Measurements from ENCODE around the gene WDR37. TPM values are rescaled to one million over a fixed set of nuclear protein-coding genes. Genes with fewer than 3 reads are reported as not detected.
A peak's percentile ranks its signal among the peaks of the same experiment; 100 is the strongest.

The WDR37 gene
- total RNA-seq, 2 donors from 2014 or later: 18.6 to 18.7 TPM

- Histone ChIP-seq H3K36me3 (peaks cover 15% of the 10 kb centered on the region), H3K9me3 (no peaks in the 10 kb centered on the region), H3K4me3 (no peak overlapping the region), H3K27ac (no peak overlapping the region), H3K4me1 (no peaks in the 10 kb centered on the region), H3K27me3 (no peaks in the 10 kb centered on the region), H3K9ac (ENCODE audit: low read depth in 2 of 2, low read length in 2 of 2) (no peak overlapping the region)
- intact Hi-C loops (cut with DNase I): no loop called here
- TF ChIP-seq, protein P1, sequence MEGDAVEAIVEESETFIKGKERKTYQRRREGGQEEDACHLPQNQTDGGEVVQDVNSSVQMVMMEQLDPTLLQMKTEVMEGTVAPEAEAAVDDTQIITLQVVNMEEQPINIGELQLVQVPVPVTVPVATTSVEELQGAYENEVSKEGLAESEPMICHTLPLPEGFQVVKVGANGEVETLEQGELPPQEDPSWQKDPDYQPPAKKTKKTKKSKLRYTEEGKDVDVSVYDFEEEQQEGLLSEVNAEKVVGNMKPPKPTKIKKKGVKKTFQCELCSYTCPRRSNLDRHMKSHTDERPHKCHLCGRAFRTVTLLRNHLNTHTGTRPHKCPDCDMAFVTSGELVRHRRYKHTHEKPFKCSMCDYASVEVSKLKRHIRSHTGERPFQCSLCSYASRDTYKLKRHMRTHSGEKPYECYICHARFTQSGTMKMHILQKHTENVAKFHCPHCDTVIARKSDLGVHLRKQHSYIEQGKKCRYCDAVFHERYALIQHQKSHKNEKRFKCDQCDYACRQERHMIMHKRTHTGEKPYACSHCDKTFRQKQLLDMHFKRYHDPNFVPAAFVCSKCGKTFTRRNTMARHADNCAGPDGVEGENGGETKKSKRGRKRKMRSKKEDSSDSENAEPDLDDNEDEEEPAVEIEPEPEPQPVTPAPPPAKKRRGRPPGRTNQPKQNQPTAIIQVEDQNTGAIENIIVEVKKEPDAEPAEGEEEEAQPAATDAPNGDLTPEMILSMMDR (IDR thresholded peaks at IDR 0.05): no peak
- DNase-seq: no peak
Measured at GRCh38 chr10:1103551-1103950, 47.4 kb downstream of the WDR37 start.

DNA sequence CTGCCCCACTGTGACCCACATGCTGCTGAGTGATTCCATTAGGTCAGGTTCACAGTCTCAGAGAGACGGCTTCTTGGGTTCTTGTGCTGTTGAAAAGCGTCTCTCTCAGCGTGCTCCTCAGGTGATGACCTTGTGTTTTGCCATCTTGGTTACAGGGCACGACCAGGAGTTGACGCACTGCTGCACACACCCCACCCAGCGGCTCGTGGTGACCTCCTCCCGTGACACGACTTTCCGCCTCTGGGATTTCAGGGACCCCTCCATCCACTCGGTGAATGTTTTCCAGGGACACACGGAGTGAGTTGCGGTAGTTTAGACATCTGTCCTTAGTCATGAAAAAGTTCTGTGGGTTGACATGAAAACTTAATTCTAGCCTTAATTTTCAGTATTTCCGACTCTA is 48.8 kb downstream of the WDR37 start:
- no peak for DNase-seq
- H3K27me3 ChIP-seq: no peaks in the 10 kb centered on the region
- H3K27ac ChIP-seq: no peak overlapping the region
- H3K36me3 ChIP-seq: peaks cover 16% of the 10 kb centered on the region
- no peaks in the 10 kb centered on the region for H3K9me3 ChIP-seq
- TF ChIP-seq, protein P1 (IDR thresholded peaks at IDR 0.05): no peak
- H3K9ac ChIP-seq (ENCODE audit: low read depth in 2 of 2, low read length in 2 of 2): no peak overlapping the region
- H3K4me3 ChIP-seq: no peak overlapping the region
- intact Hi-C loops (cut with DNase I): no loop called here
- H3K4me1 ChIP-seq: no peaks in the 10 kb centered on the region

- Histone ChIP-seq H3K9me3 (no peaks in the 10 kb centered on the region), H3K4me3 (no peak overlapping the region), H3K27ac (no peak overlapping the region), H3K9ac (ENCODE audit: low read depth in 2 of 2, low read length in 2 of 2) (no peak overlapping the region), H3K36me3 (peaks cover 16% of the 10 kb centered on the region), H3K27me3 (no peaks in the 10 kb centered on the region), H3K4me1 (no peaks in the 10 kb centered on the region)
- no peak for DNase-seq
- TF ChIP-seq, protein P1 (IDR thresholded peaks at IDR 0.05): no peak
- intact Hi-C loops (cut with DNase I): no loop called here
Measured at GRCh38 chr10:1107004-1107403, 50.8 kb downstream of the WDR37 start.

- intact Hi-C loops (cut with DNase I): no loop called here
- Histone ChIP-seq H3K36me3 (peaks cover 16% of the 10 kb centered on the region), H3K27me3 (no peaks in the 10 kb centered on the region), H3K9ac (ENCODE audit: low read depth in 2 of 2, low read length in 2 of 2) (no peak overlapping the region), H3K27ac (no peak overlapping the region), H3K9me3 (no peaks in the 10 kb centered on the region), H3K4me1 (no peaks in the 10 kb centered on the region), H3K4me3 (no peak overlapping the region)
- TF ChIP-seq, protein P1 (IDR thresholded peaks at IDR 0.05): no peak
- peak; percentile 74 for DNase-seq
Measured at GRCh38 chr10:1107679-1108078, 51.5 kb downstream of the WDR37 start.

DNA sequence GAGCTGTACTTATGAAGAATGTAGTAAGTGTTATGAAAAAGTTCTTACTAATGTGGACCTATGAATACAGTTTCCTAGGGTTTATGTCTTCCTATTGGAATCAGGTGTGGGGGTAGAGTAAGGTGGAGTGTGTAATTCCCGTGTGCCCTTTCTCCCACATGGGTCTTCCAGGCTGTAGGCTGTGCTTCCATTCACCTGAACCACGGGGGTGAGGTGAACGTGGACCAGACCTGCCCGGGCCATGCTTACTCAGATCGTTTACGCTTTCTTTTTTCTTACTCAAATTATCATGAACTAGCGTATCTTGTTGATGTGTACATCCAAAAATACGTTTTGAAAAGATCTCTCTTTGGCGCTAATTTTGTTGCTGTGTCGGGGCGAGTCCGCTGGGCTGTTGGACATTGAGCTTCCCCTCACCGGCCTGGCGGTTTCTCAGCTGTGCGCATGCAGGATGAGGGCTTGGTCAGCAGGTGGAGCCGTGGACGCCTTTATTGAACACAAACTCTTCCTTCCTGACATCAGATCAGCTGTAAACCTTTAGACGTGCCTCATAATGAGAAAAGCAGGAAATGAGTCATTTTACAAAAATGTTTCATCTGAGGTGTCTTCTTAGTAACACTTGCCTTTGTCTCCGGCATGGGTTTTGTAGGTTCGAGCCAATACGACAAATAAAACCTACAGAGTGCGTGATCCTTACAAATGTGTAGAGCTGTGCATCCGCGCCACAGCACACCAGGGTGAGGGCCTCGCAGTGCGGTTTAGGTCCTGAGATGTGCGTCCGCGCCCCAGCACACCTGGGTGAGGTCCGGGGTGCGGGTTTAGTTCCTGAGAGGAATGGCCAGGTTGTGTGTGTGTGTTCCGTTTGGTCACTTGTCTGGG is 53.8 kb downstream of the WDR37 start:
- Histone ChIP-seq H3K4me1 (peaks cover 7% of the 10 kb centered on the region), H3K9me3 (no peaks in the 10 kb centered on the region), H3K36me3 (peaks cover 9% of the 10 kb centered on the region), H3K4me3 (no peak overlapping the region), H3K27me3 (no peaks in the 10 kb centered on the region), H3K27ac (peak overlapping the region; percentile 49), H3K9ac (ENCODE audit: low read depth in 2 of 2, low read length in 2 of 2) (peak overlapping the region in 1 of 2 donors; percentile 12)
- TF ChIP-seq, protein P1 (IDR thresholded peaks at IDR 0.05): peak; percentile 75
- intact Hi-C loops (cut with DNase I): no loop called here
- peak; percentile 72 for DNase-seq
